Nephron progenitor cell (in vitro differentiated cells): Measurements from ENCODE around the gene ARHGAP24.

ENCODE experiments used
- DNase-seq: peaks from one replicate; pipeline ENCODE4 v3.0.0; 2021
- H3K27ac Mint-ChIP-seq: 2 replicates; pipeline ENCODE4 v1.8.0; 2021; ENCODE audit warnings: mild to moderate bottlenecking, moderate library complexity, mixed read lengths
- H3K27me3 Mint-ChIP-seq: 2 replicates; pipeline ENCODE4 v1.8.0; 2021; ENCODE audit warnings: mild to moderate bottlenecking, low read depth, mixed read lengths; ENCODE audit not compliant: poor library complexity
- H3K36me3 Mint-ChIP-seq: 2 replicates; pipeline ENCODE4 v1.8.0; 2021; ENCODE audit warnings: low read depth, mixed read lengths
- H3K4me1 Mint-ChIP-seq: 2 replicates; pipeline ENCODE4 v1.8.0; 2021; ENCODE audit warnings: mixed read lengths
- H3K4me3 Mint-ChIP-seq: 2 replicates; pipeline ENCODE4 v1.8.0; 2021; ENCODE audit warnings: mild to moderate bottlenecking, moderate library complexity, mixed read lengths
- H3K9me3 Mint-ChIP-seq: 2 replicates; pipeline ENCODE4 v1.8.0; 2021; ENCODE audit warnings: mild to moderate bottlenecking, moderate library complexity, mixed read lengths
- CTCF ChIP-seq: fragments of 200-600 bp; sonication (generic); IDR thresholded peaks from 2 replicates; pipeline ENCODE4 v1.5.0; 2021; ENCODE audit warnings: antibody characterized with exemption

Gene ARHGAP24

GRCh38 chr4:85700362-85700761 is 225.4 kb downstream of the ARHGAP24 start:
- H3K27ac Mint-ChIP-seq, result no peak overlapping the region
- H3K9me3 Mint-ChIP-seq, result no peaks in the 10 kb centered on the region
- peaks cover 4% of the 10 kb centered on the region for H3K27me3 Mint-ChIP-seq
- H3K4me1 Mint-ChIP-seq, result no peaks in the 10 kb centered on the region
- H3K36me3 Mint-ChIP-seq, result no peaks in the 10 kb centered on the region
- DNase-seq, result no peak
- no peak for TF ChIP-seq CTCF
- no peak overlapping the region for H3K4me3 Mint-ChIP-seq

GRCh38 chr4:85701861-85702321 is 226.9 kb downstream of the ARHGAP24 start:
- TF ChIP-seq CTCF, result no peak
- no peaks in the 10 kb centered on the region for H3K36me3 Mint-ChIP-seq
- no peak overlapping the region for H3K27ac Mint-ChIP-seq

GRCh38 chr4:85703096-85703495 is 228.1 kb downstream of the ARHGAP24 start:
- no peaks in the 10 kb centered on the region for H3K27me3 Mint-ChIP-seq
- H3K36me3 Mint-ChIP-seq, result no peaks in the 10 kb centered on the region
- DNase-seq, result no peak
- TF ChIP-seq CTCF, result no peak
- H3K4me3 Mint-ChIP-seq, result no peak overlapping the region
- no peaks in the 10 kb centered on the region for H3K4me1 Mint-ChIP-seq
- H3K27ac Mint-ChIP-seq, result no peak overlapping the region
- no peaks in the 10 kb centered on the region for H3K9me3 Mint-ChIP-seq

More at GRCh38 chr4:85701861-85702321, 226.9 kb downstream of the ARHGAP24 start:
- H3K4me1 Mint-ChIP-seq, result no peaks in the 10 kb centered on the region
- H3K9me3 Mint-ChIP-seq, result no peaks in the 10 kb centered on the region
- no peak for DNase-seq
- H3K27me3 Mint-ChIP-seq, result peaks cover 4% of the 10 kb centered on the region
- no peak overlapping the region for H3K4me3 Mint-ChIP-seq

- H3K9me3 Mint-ChIP-seq, result no peaks in the 10 kb centered on the region
- no peaks in the 10 kb centered on the region for H3K36me3 Mint-ChIP-seq
- no peaks in the 10 kb centered on the region for H3K27me3 Mint-ChIP-seq
- no peak overlapping the region for H3K27ac Mint-ChIP-seq
- no peaks in the 10 kb centered on the region for H3K4me1 Mint-ChIP-seq
- no peak for DNase-seq
- TF ChIP-seq CTCF, result no peak
- no peak overlapping the region for H3K4me3 Mint-ChIP-seq
Observed at GRCh38 chr4:85707611-85708010, 232.7 kb downstream of the ARHGAP24 start.

GRCh38 chr4:85708468-85708867 is 233.5 kb downstream of the ARHGAP24 start:
- Mint-ChIP-seq H3K4me3 (no peak overlapping the region), H3K36me3 (no peaks in the 10 kb centered on the region), H3K9me3 (no peaks in the 10 kb centered on the region), H3K27ac (no peak overlapping the region), H3K4me1 (no peaks in the 10 kb centered on the region), H3K27me3 (no peaks in the 10 kb centered on the region)
- no peak for TF ChIP-seq CTCF
- DNase-seq, result no peak

- no peak for TF ChIP-seq CTCF
- Mint-ChIP-seq H3K4me3 (no peak overlapping the region), H3K9me3 (no peaks in the 10 kb centered on the region), H3K4me1 (no peaks in the 10 kb centered on the region), H3K27me3 (no peaks in the 10 kb centered on the region), H3K27ac (no peak overlapping the region), H3K36me3 (no peaks in the 10 kb centered on the region)
- DNase-seq, result no peak
Observed at GRCh38 chr4:85713005-85713404, 238.1 kb downstream of the ARHGAP24 start.
